OCI-M2 (cell line): ENCODE measurements around the gene RABGAP1L.

Source experiments
- DNase-seq: peaks from one replicate; lab custom pipeline; 2025; ENCODE audit not compliant: unreplicated experiment; lab: John Stamatoyannopoulos, UW

The RABGAP1L gene

DNA sequence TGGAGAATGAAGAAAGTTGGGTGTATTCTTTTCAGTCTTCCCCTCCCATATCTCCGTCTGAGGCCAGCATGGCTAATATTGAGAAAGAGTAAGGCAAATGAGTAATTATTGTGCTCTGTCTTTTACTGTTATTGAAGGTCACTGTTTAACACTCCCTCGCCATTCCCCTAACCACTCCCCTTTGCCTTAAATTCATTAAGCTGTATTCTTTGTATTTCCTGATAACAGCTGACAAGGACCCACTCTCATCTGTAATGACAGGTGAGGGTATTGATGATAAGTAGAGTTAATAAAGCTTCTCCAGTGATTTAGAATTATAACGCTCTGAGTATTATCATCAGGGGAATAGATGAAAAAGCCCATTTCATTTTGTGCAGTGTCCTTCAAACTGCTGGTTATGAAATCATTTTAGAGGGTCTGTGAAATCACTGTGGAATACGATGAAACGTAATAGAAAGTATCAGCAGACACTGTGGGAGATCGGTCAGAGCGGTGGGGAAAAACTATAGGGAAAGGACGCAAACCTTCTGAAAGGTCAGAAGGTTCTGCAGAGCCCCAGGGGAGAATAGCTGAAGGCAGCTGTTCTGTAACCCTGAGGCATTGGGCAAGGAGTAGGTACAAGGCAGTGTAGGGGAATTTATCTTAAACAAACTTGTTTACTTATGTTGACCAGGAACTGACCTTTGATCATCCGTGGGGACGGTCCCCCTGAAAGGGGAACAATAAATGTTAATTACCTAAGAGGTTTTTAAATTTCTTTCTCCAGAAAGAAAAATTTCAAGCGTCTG is 794.2 kb downstream of the RABGAP1L start:
- no peak for DNase-seq

DNA sequence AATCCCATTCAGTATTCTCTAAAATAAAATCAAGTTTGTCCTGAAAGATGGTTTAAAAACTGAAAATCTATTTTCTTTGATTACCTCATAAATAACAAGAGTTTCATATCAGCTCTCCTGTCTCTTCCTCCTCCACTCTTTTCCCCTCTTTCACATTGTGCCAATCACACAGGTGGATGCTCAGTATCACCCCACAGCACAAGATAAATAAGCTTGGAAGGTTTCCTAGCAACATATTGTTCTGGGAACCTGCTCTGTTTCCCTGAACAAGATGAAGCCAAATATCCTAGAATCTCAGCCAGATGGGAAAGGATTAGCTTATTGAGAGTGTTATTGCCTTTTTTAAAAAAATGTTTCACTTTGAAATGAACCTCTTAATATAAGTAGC is 794.7 kb downstream of the RABGAP1L start:
- no peak for DNase-seq

DNA sequence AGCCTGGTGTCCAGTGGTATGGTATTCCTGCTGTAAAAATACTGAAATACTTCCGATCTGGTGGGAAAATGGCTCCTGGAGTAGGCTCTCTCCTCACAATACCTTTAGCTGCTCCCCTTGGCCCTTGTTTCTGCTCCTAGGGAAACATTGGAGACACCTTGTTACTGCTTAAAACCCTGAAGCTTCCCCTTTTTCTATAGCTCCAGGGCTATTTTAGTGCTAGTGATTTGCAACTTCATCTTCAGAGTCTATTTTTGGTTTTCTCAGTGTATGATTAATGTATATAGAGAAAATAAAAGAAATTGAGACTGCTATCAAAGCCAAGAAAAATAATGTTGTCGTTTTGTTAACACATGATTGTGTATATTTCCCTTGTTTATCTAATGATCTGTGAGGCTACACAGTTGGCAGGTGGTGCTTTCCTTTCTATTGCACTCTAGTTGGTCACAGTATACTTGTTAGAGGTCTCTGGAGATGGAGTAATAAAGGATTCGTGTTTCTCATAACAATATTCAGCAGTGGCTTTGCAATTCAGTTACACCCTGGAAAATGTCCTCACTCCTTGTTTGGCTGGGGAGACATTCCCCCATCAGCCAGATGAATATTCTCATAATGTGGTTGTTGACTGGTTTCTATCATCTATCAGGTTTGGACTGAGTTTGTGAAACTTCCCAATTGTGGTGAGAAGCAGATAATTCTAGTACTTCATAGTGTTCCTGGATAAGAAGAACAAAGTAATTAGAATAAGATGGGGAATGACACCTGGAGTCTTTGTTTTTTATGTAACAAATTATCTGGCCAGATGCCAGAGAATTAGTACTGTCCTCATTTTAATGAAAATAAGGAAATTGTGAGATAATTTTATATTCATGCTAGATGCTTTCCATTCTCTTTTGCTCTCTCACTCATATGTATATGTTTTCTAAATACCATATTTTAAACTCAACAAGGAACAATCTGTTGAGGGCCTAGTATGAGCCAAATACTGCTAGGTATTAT is 795.6 kb downstream of the RABGAP1L start:
- no peak for DNase-seq

DNA sequence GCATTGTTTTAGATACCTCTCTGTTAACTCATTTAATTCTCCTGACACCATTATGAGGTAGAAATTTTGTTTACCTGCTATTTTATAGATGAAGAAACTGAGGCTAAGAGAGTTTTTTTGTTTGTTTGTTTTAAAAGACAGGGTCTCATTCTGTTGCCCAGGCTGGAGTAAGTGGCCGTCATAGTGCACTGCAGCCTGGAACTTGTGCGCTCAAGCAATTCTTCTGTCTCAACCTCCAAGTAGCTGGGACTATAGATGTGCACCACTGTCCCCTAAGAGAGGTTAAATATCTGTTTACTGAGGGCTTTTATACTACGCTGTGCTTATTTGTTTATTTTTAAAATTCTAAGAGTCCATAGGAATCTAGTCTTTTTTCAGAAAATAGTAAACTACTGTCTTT is 796.8 kb downstream of the RABGAP1L start:
- DNase-seq, result no peak

DNA sequence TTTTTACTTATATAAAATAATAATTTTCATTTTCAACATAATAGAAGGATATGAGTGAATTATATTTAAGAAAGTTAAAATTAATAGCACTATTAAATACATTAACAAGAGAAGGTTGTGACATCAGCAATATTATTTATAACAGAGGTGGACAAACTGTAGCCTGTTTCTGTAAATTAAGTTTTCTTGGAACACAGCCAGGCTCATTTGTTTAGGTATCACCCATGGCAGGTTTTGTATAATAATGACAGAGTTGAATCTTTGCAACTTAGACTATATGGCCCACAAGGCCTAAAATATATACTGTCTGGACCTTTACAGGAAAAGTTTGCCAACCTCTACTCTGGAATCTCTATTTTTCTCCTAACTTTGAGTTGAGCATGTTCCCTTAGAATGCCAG is 797.7 kb downstream of the RABGAP1L start:
- DNase-seq, result no peak

DNA sequence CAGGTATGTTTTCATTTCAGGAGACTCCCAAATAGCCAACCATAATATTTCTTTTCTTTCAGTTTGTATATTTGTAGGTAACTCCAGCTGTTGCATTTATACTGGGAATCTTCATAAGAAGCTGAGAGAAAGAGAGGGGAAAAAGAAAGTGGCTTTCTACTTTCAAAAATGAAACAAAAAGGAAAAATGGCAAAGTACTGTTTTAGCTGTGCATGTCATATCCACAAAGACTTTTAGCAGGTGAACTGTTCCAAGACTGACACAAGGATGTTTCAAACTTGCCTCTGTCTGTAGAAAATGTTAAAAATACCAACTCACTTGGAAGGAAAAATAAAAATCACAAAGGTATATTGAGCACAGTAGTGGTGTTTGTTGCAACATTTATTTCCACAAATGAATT is 798.5 kb downstream of the RABGAP1L start:
- DNase-seq, result no peak

DNA sequence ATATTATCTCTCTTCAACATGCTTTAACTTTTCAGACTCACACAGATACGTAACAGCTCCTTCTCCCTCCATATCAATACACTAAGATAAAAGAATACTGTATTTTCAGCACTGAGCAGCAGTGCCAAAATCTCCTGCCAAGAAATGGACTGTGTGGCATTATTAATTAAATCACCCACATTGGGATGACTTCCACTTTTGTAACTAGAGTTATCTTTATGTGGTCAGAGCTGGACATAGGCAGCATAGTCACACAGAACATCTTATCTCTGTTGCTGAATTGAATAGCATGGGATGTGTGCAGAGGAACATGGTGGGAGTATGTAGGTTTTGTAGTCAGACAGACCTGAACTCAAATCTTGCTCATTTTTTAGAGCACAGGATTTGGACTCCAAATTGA is 799.1 kb downstream of the RABGAP1L start:
- DNase-seq, result no peak

DNA sequence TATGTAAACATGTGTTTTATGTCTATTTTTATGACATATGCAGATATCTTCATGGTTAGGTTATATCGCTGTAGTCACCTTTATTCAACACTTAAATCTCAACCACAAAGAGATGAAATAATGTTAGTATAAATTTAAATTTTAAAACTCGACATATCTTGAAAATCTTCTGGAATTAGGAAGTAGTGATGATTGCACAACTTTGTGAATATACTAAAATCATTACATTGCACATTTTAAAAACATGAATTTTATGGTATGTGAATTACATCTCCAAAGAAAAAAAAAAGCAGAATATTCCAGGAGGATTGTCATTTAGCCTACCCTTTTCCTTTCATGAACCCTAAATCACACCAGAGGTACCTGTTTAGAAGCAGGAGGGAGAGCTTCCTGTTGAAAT is 801.0 kb downstream of the RABGAP1L start:
- no peak for DNase-seq

DNA sequence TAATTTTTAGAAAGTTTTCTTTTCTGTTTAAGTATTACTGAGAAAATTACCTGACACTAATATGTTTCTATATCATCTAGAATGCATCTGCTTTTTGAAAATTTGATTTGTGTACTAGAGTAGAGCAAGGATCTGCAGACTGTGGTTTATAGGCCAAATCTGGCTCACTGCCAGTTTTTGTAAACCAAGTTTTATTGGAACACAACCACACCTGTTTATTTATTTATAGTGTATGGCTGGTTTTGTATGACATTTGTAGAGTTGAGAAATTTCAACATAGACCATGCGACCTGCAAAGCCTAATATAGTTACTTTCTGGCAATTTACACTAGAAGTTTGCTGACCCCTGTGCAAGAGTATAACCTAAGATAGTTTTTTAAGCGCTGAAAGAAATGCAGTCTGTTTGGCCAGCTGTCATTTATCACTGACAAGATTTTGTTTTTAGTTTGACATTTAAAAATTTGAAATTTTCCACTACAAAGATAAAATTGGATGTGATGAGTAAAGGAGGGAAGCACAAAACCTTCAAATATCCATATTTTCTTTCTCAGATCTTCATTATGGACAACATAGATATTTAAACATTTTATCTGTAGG is 804.3 kb downstream of the RABGAP1L start:
- no peak for DNase-seq

DNA sequence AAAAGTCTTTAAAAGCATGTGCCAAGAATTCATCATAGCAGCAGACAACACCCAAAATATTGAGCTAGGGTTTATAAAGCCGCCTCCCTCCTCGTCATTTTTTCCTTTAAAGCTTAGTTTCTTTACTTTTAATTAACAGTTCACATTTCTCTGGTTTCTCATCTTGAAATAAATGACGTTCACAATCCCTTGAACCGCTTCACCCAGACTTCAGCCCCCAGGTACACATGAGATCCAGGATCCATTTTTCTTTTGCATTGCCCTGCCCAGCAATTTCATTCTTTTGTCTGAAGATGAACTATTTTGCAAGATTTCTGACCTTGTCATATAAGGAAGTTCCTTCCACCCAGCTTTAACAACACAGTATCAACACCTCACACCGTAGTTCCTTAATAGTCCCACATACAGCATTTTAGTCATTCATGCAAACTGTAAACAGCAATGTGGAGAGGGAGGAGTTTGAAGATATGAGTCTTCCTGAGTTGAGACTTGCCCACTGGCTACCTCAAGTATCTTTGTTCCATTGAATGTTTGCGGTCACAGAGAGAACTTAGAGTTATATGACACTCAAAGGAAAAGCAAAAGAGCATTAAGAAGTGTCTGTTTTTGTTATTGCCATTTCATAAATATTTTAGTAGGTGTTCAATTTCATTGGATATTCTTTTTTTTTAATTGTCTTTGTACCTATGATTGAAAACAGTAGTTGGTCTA is 805.1 kb downstream of the RABGAP1L start:
- peak; percentile 64 for DNase-seq

DNA sequence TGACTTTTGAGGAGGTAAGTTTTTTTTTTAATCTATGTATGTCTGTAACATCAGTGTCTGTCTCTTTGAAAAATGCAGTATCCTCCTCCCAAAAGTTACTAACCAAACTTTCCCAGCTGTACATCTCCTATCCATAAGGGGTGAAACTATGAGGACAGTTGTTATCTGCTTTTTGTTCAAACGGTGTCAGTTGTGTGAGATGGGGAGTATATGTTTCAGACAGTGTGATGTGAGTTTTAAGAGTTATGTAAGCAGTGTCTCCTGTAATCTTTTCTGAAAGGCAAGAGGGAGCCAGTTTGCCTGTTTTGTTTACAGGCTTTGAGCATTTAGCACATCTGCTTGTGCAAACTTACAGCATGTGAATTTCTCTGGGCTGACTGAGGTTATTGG is 805.6 kb downstream of the RABGAP1L start:
- no peak for DNase-seq

DNA sequence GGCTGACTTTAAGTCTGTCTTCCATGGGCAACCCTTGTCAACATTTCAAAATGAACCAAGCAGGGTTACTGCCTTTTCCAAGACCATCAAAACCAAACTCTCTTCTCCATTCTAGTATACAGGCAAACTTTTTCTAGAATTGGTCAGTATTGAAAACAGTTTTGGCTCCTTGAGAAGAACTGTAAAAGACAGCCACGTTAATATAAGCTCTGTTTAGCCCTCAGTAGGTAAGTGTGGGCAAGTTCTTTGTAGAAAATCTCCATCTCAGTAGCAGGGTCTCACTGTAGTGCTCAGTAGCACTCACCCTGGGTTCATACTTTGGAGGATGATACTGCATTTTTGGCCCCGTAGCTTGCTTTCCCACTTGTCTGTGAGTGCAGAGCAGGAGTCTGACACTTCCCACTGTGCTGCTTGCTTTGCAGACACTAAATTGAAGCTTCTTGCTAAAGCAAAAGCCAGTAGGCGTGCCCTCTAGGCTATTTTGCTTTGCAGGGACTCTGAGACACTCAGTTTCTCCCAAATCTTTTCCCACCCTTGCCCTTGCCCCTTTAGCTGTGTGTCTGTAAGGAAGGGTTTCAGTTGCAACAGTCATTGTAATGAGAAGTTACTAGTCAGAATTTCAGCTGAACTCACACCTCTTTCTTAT is 806.2 kb downstream of the RABGAP1L start:
- no peak for DNase-seq

DNA sequence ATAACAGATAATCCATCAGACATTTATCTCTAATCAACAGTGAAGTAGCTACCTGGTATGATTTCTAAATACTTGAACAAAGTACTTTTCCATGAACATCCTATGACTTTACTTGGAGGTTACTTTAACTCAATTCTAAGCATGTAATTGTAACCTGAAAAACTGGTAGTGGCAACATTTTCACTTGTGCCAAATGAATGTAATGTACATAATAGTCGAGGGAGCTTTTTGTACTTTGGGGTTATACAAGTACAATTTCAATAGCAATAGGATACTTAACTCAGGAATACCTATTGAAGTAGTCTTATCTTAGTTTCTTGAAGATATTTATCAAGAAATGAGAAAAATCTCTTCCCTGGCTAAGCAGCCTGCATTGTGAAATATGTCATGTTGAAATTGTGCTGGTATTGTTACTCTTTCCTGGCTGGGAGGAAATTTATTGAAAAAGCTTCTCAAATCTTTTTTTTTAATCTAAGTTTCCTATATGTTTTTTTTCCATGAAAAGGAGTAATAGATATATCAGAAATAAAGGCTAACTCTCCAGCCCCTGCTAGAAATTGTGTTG is 806.8 kb downstream of the RABGAP1L start:
- no peak for DNase-seq

DNA sequence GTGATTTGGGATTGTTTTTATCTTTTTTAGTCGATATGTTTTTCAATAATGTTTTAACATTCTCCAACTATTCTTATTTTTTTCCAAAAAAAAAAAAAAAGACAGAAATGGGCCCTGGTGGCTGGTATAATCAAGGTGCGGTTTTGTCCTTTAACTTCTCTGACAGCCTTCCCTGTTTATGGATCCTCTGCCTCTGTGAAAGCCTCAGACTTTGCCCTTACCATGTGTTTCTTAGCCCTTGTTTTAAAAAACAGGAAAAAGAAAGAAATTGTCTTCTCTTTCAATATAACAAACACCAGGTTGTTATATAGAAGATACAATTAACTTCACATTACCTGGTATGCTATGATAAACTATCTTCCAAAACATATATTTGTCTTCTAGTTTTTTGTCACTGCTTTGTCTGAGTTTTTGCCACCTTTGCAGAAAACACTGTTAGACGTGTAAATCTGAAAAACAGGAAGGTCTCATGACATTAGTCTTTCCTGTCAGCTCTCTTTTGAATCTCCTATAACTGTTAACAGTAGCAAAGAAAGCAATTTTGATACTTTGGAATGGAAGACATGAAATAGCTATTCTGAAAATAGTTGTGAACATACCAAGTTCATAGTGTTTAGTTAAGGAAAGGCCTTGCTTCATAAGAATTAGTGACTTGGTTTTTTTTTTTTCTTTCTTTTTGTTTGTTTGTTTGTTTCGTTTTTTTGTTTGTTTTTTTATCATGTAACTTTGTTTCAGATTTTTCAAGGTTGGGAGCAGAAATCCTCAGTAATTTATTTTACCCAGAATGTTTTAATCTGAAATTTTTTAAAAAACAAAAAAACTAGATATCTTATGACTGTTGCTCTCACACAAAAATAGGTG is 808.8 kb downstream of the RABGAP1L start:
- DNase-seq, result no peak

DNA sequence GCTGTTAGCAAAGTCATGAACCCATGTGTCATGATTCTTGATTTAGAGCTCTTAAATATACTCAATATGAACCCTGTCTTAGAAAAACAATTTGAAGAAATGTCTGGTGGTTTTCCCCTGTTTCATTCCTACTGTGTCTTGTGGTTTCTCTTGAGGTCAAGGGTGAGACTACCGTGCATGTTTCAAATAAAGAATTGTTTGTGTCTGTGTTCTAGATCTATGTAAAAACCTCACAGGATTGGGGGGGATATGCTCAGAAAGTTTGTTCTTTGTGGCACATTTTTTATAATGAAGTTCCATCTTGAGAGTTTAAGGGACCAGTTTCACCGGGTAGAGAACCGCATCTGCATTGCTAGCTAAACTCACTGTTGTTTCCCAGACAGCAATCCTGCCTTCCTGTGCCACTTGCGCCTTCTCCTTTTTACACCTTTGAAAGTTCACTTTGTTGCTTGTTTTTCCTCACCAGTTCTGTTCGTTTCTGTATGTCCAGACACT is 809.5 kb downstream of the RABGAP1L start:
- DNase-seq, result no peak

DNA sequence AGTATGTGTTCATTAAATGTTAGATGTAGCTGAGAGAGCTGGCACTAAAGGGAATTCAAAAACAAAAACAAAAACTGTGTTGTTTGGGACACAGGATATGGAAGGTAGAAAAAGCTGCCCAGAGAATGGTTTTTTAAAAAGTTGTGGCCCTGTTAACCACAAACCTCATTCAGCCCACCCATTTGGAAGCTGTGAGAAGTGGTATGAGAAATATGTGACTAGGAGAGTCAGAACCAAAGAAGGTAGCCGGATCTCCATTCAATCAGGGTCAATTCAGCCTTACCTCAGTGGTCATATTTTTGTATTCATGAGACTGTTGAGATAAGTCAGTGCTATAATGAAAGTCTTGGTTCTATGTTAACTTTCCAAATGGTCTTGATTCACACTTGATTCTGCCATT is 810.7 kb downstream of the RABGAP1L start:
- no peak for DNase-seq

DNA sequence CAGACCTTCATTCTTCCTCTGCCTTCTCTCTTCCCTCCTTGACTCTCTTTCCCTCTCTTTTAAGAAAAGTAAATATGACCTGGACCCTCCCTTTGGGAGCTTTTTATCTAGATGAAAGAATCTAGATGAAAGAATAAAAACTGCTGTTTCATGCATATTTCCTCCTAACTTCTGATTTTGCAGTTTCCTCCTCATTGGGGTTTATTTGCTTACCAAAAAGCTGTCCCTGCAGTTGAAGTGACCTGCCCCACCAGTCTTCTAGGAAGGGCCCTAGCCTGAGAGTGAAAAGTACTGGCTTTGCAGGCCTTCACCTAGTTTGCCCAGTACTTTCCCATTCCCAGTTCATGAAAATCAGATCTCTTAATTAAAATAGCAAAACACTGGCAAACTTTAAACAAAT is 812.1 kb downstream of the RABGAP1L start:
- DNase-seq, result no peak

DNA sequence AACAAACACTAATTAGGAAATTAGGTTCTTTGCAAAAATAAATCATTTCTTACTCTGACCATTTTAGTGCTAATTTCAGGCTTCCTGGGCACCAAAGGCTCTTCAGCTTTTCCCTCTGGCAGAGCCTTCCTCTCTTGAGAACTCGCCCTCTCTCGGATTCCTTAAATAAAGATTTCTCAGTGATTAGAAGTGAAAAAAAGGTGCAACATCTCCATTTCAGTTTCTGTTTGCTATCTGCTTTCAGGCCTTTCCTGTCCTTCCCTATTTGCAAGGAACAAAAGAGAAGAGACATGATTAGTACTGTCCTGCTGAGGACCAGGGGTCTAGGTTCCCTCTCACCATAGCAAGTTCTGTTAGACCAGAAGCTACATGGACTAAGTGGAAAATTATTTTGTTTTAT is 812.6 kb downstream of the RABGAP1L start:
- no peak for DNase-seq

DNA sequence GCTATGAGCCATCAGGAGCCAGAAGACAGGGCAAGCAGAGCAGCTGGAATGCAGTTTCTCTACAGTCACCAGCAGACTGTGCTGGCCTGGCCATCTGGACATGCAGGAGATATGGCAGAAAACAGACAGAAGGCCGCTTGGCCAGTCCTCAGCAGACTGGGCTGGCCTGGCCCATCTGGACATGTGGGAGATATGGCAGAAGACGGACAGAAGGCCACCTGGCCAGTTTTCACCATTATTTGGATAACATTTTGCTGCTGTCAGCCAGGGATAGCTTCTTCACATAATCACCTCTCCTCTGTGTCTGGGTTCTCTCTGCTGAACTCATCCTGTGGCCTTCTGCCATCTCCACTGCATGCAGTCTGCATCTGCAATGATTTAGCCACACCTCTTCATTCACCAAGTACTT is 815.4 kb downstream of the RABGAP1L start:
- no peak for DNase-seq
